Fibroblast of peridontal ligament (primary cell): ENCODE data around the gene GALNT15.

Source experiments
- DNase-seq: peaks from one replicate; pipeline ENCODE4 v3.0.0-alpha.2; 2010; ENCODE audit errors: extremely low read depth

Gene GALNT15

GRCh38 chr3:16168211-16168610 is 6.3 kb upstream of the GALNT15 start:
- DNase-seq = no peak

GRCh38 chr3:16171009-16171408 is 3.5 kb upstream of the GALNT15 start:
- DNase-seq = no peak

GRCh38 chr3:16171825-16172224 is 2.7 kb upstream of the GALNT15 start:
- no peak for DNase-seq

- no peak for DNase-seq
These were observed 1.0 kb upstream of the GALNT15 start for GRCh38 chr3:16173283-16174025.

GRCh38 chr3:16174026-16174355 is 489 bp upstream of the GALNT15 start:
- DNase-seq = peak; percentile 67

GRCh38 chr3:16174976-16175901 is 759 bp downstream of the GALNT15 start:
- DNase-seq = no peak

GRCh38 chr3:16176391-16177030 is 2.0 kb downstream of the GALNT15 start:
- DNase-seq = peak; percentile 33

- DNase-seq = no peak
These were observed 2.9 kb downstream of the GALNT15 start for GRCh38 chr3:16177382-16177781.

- DNase-seq = peak; percentile 89
These were observed 3.6 kb downstream of the GALNT15 start for GRCh38 chr3:16177962-16178627.

GRCh38 chr3:16178628-16178988 is 4.1 kb downstream of the GALNT15 start:
- DNase-seq = no peak

GRCh38 chr3:16179261-16179660 is 4.8 kb downstream of the GALNT15 start:
- DNase-seq = no peak

- peak; percentile 59 for DNase-seq
These were observed 5.6 kb downstream of the GALNT15 start for GRCh38 chr3:16179771-16180736.

- no peak for DNase-seq
These were observed 6.3 kb downstream of the GALNT15 start for GRCh38 chr3:16180737-16181134.

- DNase-seq = peak; percentile 36
These were observed 6.9 kb downstream of the GALNT15 start for GRCh38 chr3:16181361-16181760.

GRCh38 chr3:16182183-16182582 is 7.7 kb downstream of the GALNT15 start:
- no peak for DNase-seq

GRCh38 chr3:16182612-16183011 is 8.1 kb downstream of the GALNT15 start:
- no peak for DNase-seq

GRCh38 chr3:16183082-16183481 is 8.6 kb downstream of the GALNT15 start:
- DNase-seq = no peak

- DNase-seq = peak; percentile 94
These were observed 9.3 kb downstream of the GALNT15 start for GRCh38 chr3:16183601-16184270.

- DNase-seq = peak; percentile 43
These were observed 11.6 kb downstream of the GALNT15 start for GRCh38 chr3:16186086-16186485.

GRCh38 chr3:16186565-16186964 is 12.1 kb downstream of the GALNT15 start:
- no peak for DNase-seq
